Dermis blood vessel endothelial cell (primary cell): ENCODE measurements around the gene CMTM7. TPM values are rescaled to one million over a fixed set of nuclear protein-coding genes. Genes with fewer than 3 reads are reported as not detected.

Source experiments
- DNase-seq: peaks from one replicate; pipeline ENCODE4 v3.0.0; 2010
- total RNA-seq: library from RNA; depleted of rRNA; stranded (reverse); fragments of >200 nt; gene quantifications from 2 replicates; pipeline ENCODE4 v1.2.3, GENCODE V29; 2014

The CMTM7 gene, protein sequence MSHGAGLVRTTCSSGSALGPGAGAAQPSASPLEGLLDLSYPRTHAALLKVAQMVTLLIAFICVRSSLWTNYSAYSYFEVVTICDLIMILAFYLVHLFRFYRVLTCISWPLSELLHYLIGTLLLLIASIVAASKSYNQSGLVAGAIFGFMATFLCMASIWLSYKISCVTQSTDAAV
- total RNA-seq = 19.1 and 31.3 TPM in 2 replicates

DNA sequence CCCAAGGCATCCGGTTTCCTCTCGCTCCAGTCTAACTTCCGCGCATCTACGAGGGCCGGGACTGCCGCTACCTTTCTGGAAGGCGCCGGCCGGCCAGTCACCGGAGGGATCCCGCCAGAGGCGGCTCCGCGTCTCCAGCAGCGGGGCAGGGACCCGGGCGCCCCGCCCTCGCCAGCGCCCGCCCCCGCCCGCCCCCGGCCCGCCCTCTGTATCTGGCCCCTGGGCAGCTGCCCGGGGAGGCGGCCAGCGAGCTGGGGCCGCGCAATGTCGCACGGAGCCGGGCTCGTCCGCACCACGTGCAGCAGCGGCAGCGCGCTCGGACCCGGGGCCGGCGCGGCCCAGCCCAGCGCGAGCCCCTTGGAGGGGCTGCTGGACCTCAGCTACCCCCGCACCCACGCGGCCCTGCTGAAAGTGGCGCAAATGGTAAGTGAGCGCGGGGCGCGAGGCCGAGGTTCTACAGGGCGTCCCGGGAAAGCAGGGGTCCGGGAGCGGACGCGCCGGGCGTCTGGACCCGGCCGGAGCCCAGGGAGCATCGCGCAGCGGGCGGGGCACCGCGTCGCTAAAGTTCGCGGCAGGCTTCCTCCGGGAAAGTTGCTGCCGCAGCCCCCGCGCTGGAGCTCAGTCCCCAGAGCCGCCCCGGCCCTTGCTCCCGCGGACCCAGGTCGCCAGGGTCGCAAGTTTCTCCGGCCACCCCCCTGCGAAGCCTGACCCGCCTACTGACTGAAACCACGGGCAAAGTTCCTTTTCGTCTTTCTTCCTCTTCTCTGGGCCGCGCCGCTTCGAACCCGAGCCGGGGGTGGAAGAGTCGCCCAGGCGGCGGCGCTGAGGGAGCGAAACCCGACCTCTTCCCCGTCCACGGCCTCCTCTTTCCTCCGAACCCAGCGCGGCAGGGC lies at the start of gene CMTM7:
CMTM7 (plus strand) TSS at position 211 of the 893 bp plus-strand sequence; CDS start at position 265, 54 bp downstream.
- DNase-seq = peak; percentile 72

DNA sequence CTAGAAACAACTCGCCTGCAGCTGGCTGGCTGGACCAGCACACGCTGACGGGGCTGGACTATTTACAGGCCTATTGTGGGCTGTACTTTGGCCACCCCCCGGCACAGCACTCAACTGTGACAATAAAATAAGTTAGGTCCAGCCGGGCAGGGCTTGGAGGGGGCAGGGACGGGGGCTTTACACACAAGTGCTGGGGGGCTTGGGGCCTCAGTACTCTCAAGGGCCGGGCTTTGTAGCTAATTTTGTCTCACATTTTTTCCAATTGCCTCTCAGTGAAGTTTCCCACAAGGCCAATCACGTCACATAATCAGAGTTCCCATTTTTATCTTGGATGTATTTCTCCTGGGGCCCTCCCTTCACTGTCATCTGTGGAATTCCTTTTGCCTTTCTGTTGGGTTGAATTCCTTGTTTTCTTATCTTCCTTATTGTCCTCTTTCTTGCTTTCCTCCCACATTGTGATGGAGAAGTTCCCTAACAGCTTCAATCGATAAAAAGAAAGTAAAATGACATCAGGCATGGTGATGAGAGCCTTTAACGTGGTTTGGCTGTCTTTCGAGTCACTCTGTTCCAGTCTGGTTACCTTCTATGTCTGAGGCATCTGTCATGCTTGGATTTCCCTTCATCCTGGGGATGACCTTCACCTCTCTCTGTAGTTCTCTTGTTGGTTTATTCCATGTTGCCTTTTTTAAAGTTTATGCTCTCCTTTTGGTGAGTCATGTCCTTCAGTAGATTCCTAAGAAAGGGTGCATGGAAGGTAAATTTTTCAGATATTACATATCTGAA lies 44.1 kb upstream of the CMTM7 start:
- DNase-seq = no peak

DNA sequence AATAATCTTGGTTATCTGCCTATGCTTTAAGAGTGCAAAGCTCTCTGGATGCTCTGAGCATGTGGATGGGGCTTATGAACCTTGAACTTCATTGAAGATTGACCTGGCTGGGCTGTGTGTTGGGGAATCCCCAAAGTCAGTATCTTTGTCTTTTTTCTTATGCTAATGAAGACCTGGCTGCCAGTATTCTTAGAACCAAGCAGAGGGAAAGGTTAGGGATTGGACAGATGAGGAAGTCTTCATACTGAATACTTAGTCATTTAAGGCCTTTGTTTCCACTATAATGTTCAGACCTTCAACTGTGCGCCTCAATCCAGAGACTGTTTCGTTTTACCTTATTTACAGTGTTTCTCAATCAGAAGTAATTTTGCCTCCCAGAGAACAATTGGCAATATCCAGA lies 42.5 kb upstream of the CMTM7 start:
- DNase-seq = no peak

- DNase-seq = no peak
Measured at GRCh38 chr3:32352563-32352962, 39.1 kb upstream of the CMTM7 start.

DNA sequence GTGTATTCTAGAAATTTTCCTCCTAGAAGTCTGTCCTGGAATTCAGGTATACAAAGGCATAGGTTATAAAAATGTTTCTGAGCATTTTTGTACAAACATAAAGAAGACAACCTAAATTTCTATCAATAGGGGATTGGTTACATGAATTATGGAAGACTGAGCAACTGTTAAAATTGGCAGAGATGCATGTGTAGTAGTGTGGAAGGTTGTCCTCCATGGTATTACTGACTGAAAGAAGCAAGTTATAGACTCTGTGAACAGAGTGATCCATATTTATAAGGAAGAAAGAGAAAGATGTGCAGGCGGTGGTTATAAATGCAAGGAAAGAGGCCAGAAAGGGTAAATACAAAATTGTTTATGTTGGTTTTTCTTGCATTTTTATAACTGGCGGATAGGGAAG lies 38.3 kb upstream of the CMTM7 start:
- DNase-seq = no peak

DNA sequence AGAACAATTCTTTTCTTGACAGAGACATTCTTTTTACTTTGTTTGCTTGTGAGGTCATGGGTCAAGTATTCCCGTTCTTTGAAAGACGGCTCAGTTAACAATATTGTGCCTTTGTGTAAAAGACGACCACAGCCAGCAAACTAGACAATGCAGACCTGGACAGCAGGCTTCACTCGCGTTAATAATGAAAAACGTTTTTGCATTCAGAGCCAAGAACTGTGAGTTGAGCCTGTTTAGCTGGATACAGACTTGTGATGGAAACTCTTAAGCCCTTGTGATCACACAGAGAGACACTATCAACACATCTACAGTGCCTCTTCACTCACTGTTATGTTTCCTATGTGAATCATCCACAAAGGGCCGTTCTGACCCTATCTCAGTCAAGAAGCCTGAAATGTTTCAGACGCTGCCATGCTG lies 37.3 kb upstream of the CMTM7 start:
- peak; percentile 82 for DNase-seq

DNA sequence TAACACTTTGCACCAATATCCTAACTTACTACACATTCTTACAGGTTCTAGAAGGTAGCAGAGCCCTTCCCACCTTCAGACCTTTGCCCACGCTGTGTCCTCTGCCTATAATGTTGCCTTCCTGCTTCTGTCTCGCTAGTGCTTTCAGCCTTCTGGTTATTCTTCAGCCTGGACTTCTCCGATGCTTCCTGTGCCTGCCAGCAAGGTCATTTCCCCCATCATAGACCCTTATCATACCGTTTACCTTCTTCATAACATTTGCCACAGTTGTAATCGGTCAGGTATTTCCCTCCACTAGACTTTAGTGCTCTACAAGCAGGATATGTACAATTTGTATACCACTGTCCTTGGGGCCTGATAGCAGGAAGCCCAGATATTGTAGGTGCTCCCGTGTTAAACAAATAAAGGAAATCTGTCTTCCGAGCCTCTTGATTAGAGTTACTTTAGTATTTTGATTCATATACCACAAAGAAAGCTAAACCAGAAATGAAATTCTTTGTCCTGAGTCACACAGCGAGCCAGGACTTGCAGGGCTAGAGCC lies 35.8 kb upstream of the CMTM7 start:
- DNase-seq = peak; percentile 66

DNA sequence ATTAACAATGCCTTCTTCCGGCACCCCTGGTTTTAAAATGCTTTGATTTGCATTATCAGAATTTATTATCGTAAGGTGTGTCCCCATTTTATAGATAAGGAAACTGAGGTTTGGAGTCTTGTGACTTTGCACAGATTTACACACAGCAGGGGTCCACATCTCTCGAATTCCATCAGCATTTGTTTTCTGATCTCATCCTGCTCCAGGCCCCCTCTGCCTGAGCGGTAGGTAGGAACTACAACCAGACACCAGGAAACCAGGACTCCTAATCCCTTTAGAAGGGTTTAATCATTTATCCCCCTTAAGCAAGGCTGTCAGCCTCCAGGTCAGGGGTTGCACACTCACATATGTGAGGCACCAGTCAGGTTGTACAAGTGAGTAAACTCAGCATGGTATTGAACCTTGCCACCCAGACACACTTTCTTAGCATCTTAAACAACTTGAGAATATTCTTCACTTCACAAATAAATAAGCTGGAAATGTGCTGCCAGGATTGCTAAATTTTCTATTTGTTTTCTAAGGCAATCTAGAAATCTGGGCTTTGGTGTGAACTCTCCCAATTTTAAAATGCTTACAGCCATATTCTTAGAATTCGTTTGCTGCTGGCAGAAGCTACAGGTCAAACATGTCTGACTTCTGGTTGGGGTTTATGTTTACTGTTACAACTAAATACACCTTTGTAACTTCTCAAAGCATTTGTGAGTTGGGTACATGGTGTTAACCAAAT lies 31.7 kb upstream of the CMTM7 start:
- no peak for DNase-seq

DNA sequence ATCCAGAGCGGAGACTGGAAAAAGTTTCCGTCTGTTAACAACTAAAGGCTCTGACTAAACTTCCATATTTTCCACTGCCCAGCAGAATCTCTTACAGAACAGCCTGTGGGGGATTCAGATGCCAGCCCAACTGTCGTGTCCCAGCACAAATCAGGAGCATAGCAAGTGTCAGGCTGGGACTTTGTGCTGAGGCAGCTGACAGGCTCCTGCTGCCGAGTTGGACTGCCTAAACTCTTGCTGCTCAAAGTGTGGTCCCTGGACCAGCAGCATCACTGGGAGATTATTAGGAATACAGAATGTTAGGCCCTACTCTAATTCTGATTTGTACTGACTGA lies 31.2 kb upstream of the CMTM7 start:
- DNase-seq = no peak

GRCh38 chr3:32366638-32367397 lies 24.8 kb upstream of the CMTM7 start:
- DNase-seq = peak; percentile 51

DNA sequence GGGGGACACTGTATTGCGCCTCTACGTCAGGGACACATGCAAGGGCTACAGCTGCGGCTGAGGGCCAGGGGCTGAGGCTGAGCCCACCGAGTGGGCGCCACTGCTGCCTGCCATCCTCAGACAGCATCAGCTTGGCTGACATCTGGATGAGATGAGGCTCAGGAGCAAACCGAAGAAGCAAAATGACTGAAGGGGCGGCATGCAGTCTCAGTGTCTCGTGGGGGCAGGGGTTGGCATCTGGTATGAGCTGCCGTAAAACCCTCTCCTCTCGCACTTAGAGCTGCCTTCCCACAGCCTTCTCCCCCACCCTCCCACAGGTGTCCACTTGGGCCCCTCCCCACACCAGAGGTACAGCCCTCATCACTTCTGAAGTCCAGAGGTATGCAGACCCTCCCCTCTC lies 24.2 kb upstream of the CMTM7 start:
- no peak for DNase-seq

- DNase-seq = no peak
Measured at GRCh38 chr3:32371461-32372212, 20.0 kb upstream of the CMTM7 start.

- no peak for DNase-seq
Measured at GRCh38 chr3:32372213-32372490, 19.5 kb upstream of the CMTM7 start.

GRCh38 chr3:32373276-32373675 lies 18.4 kb upstream of the CMTM7 start:
- no peak for DNase-seq

DNA sequence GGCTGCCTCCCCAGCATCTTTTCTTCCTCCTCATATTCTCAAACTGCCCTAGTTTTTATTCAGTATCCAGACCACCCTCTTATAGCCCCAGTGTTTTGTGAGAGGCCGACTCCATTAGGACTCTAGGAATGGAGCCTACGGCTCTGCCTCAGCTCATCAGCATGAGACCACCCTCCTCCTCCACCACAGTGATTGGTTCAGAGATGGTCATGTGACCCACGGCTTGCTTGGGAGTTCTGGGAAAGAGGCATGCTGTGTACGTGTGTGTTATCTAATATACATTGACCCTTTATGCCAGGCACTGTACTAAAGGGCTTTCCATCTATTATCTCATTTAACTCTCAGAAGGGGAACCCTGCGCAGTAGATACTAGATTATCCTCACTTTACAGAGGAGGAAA lies 17.8 kb upstream of the CMTM7 start:
- DNase-seq = no peak

- DNase-seq = peak; percentile 85
Measured at GRCh38 chr3:32374788-32375595, 16.7 kb upstream of the CMTM7 start.

DNA sequence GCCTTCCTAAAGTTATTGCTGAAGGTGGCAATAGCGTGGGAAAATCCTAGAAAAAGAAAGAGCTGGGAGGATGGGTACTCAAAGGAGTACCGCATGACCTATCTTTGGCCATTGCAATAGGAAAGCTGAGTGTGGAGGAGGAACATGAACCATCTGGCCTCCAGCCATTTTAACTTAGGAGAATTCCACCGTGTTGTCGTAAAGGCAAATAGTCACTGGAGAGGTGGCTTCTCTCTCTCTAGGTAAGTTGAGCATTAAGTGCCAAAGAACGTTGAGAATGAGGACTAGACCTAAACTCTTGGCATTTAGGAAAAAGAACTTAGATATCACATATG lies 16.1 kb upstream of the CMTM7 start:
- no peak for DNase-seq

DNA sequence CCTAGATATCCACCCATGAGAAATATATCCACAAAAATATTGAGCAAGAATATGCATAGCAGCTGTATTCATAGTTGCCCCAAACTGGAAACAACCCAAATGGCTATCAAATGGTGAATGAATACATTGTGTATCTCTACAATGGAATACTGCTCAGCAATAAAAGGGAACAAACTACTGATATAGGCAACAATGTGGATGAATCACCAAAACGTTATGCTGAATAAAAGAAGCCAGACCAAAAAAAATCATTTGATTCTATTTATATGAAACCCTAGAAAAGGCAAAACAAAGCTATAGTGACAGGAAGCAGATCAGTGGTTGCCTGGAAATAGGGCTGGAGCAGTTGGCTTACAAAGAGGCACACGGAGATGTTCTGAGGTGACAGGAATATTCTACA lies 15.5 kb upstream of the CMTM7 start:
- peak; percentile 79 for DNase-seq

- no peak for DNase-seq
Measured at GRCh38 chr3:32379831-32380500, 11.7 kb upstream of the CMTM7 start.

- no peak for DNase-seq
Measured at GRCh38 chr3:32381922-32382321, 9.7 kb upstream of the CMTM7 start.
